ENCODE measurements around the gene LKAAEAR1. TPM values are rescaled to one million over a fixed set of nuclear protein-coding genes. Genes with fewer than 3 reads are reported as not detected.
A peak's percentile ranks its signal among the peaks of the same experiment; 100 is the strongest.

The LKAAEAR1 gene
- total and polyA plus RNA-seq, 2 of the 13 experiments (the other 11 are each of a cell fraction or from before 2014, with no cell fraction given) = not detected

- 0 out of 2 replicates have a peak, but pooled peaks have one; percentile 40 for TF ChIP-seq ZBTB4 (CRISPR knock-in tag; IDR thresholded peaks at IDR 0.05; ENCODE audit: borderline replicate concordance)
- TF ChIP-seq KLF6 (CRISPR knock-in tag; IDR thresholded peaks at IDR 0.05) = no peak
- TF ChIP-seq ZNF550 (CRISPR knock-in tag; IDR thresholded peaks at IDR 0.05; ENCODE audit: borderline replicate concordance) = no peak; the same call in 1 of the 2 replicates
- no peak; the same call in 1 of the 2 replicates for TF ChIP-seq SIX1 (CRISPR knock-in tag; IDR thresholded peaks at IDR 0.05; ENCODE audit: borderline replicate concordance)
- no peak for TF ChIP-seq ZNF564 (CRISPR knock-in tag; IDR thresholded peaks at IDR 0.05)
- peak; percentile 92 for TF ChIP-seq MTF2 (CRISPR knock-in tag; IDR thresholded peaks at IDR 0.05; ENCODE audit: borderline replicate concordance)
- TF ChIP-seq POLR2AphosphoS2 (IDR thresholded peaks at IDR 0.05; ENCODE audit: low read depth, low read length) = peak; percentile 78; the same call in 1 of the 2 replicates
- peak; percentile 75 for TF ChIP-seq TFDP2 (CRISPR knock-in tag; IDR thresholded peaks at IDR 0.05)
- TF ChIP-seq, protein P1, sequence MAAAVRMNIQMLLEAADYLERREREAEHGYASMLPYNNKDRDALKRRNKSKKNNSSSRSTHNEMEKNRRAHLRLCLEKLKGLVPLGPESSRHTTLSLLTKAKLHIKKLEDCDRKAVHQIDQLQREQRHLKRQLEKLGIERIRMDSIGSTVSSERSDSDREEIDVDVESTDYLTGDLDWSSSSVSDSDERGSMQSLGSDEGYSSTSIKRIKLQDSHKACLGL (CRISPR knock-in tag; IDR thresholded peaks at IDR 0.05) = peak; percentile 62; the same call in 1 of the 2 replicates
- TF ChIP-seq PAX8 (CRISPR knock-in tag; IDR thresholded peaks at IDR 0.05; ENCODE audit: borderline replicate concordance) = peak; percentile 80; the same call in 1 of the 2 replicates
- TF ChIP-seq, protein P2, sequence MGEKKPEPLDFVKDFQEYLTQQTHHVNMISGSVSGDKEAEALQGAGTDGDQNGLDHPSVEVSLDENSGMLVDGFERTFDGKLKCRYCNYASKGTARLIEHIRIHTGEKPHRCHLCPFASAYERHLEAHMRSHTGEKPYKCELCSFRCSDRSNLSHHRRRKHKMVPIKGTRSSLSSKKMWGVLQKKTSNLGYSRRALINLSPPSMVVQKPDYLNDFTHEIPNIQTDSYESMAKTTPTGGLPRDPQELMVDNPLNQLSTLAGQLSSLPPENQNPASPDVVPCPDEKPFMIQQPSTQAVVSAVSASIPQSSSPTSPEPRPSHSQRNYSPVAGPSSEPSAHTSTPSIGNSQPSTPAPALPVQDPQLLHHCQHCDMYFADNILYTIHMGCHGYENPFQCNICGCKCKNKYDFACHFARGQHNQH (CRISPR knock-in tag; IDR thresholded peaks at IDR 0.05) = peak; percentile 94
- peak; percentile 99 for TF ChIP-seq RBM22 (optimal IDR thresholded peaks at IDR 0.05; ENCODE audit: low read length)
- TF ChIP-seq, protein P3, sequence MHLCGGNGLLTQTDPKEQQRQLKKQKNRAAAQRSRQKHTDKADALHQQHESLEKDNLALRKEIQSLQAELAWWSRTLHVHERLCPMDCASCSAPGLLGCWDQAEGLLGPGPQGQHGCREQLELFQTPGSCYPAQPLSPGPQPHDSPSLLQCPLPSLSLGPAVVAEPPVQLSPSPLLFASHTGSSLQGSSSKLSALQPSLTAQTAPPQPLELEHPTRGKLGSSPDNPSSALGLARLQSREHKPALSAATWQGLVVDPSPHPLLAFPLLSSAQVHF (CRISPR knock-in tag; IDR thresholded peaks at IDR 0.05) = peak; percentile 79
- TF ChIP-seq PRPF4 (IDR thresholded peaks at IDR 0.05; ENCODE audit: low read depth, low read length, poor library complexity, severe bottlenecking) = peak; percentile 99
- peak; percentile 47; the same call in 1 of the 2 replicates for TF ChIP-seq ZNF136 (CRISPR knock-in tag; IDR thresholded peaks at IDR 0.05; ENCODE audit: low read depth)
- TF ChIP-seq, protein P4, sequence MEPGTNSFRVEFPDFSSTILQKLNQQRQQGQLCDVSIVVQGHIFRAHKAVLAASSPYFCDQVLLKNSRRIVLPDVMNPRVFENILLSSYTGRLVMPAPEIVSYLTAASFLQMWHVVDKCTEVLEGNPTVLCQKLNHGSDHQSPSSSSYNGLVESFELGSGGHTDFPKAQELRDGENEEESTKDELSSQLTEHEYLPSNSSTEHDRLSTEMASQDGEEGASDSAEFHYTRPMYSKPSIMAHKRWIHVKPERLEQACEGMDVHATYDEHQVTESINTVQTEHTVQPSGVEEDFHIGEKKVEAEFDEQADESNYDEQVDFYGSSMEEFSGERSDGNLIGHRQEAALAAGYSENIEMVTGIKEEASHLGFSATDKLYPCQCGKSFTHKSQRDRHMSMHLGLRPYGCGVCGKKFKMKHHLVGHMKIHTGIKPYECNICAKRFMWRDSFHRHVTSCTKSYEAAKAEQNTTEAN (CRISPR knock-in tag; conservative IDR thresholded peaks at IDR 0.05) = 0 out of 2 replicates have a peak, but pooled peaks have one; percentile 22
- TF ChIP-seq, protein P5, sequence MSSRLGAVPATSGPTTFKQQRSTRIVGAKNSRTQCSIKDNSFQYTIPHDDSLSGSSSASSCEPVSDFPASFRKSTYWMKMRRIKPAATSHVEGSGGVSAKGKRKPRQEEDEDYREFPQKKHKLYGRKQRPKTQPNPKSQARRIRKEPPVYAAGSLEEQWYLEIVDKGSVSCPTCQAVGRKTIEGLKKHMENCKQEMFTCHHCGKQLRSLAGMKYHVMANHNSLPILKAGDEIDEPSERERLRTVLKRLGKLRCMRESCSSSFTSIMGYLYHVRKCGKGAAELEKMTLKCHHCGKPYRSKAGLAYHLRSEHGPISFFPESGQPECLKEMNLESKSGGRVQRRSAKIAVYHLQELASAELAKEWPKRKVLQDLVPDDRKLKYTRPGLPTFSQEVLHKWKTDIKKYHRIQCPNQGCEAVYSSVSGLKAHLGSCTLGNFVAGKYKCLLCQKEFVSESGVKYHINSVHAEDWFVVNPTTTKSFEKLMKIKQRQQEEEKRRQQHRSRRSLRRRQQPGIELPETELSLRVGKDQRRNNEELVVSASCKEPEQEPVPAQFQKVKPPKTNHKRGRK (CRISPR knock-in tag; IDR thresholded peaks at IDR 0.05) = no peak
- peak; percentile 89 for TF ChIP-seq XRCC5 (optimal IDR thresholded peaks at IDR 0.05; ENCODE audit: low read length)
- TF ChIP-seq ZNF335 (CRISPR knock-in tag; IDR thresholded peaks at IDR 0.05) = peak; percentile 83; the same call in 1 of the 2 replicates
These were observed 48.3 kb downstream of the LKAAEAR1 start, which contains the start of gene C20orf204 (continued) for GRCh38 chr20:64035933-64036345.

Data from HepG2 (cell line).